Measurements from ENCODE around the gene SUMF1.

- TF ChIP-seq ZNF274 (IDR thresholded peaks at IDR 0.05; ENCODE audit: low read depth, low read length) (no peak), YY1 (IDR thresholded peaks at IDR 0.05; ENCODE audit: insufficient read depth, insufficient read length) (no peak), SUZ12 (IDR thresholded peaks at IDR 0.05; ENCODE audit: extremely low read depth, insufficient read depth, insufficient read length) (no peak)
Observed at GRCh38 chr3:4341336-4341675, 125.8 kb downstream of the SUMF1 start.

Data from NT2/D1 (cell line).